Measurements from ENCODE around the gene FCSK. TPM values are rescaled to one million over a fixed set of nuclear protein-coding genes. Genes with fewer than 3 reads are reported as not detected.

FCSK gene
- total RNA-seq, 1 donor from 2014 or later = 20.1 TPM

- no peak for ATAC-seq
- no peak for DNase-seq (ENCODE audit: low spot score)
These were observed 22.1 kb downstream of the FCSK start for GRCh38 chr16:70476272-70477020.

- ATAC-seq (no peak), DNase-seq (ENCODE audit: low spot score) (no peak)
These were observed 23.8 kb downstream of the FCSK start for GRCh38 chr16:70478169-70478568.

GRCh38 chr16:70478912-70479341, 24.5 kb downstream of the FCSK start:
- no peak for DNase-seq (ENCODE audit: low spot score)
- peak; percentile 11 for ATAC-seq

GRCh38 chr16:70480127-70481105, 26.0 kb downstream of the FCSK start:
- DNase-seq (ENCODE audit: low spot score) = no peak
- no peak for ATAC-seq

GRCh38 chr16:70481929-70482536, 27.6 kb downstream of the FCSK start:
- no peak for ATAC-seq
- no peak for DNase-seq (ENCODE audit: low spot score)

GRCh38 chr16:70482624-70483023, 28.2 kb downstream of the FCSK start:
- DNase-seq (ENCODE audit: low spot score) = no peak
- no peak for ATAC-seq

GRCh38 chr16:70483426-70483825, 29.0 kb downstream of the FCSK start:
- no peak for ATAC-seq

GRCh38 chr16:70484867-70485266, 30.5 kb downstream of the FCSK start:
- DNase-seq (ENCODE audit: low spot score) = no peak

More at GRCh38 chr16:70483426-70483825, 29.0 kb downstream of the FCSK start:
- no peak for DNase-seq (ENCODE audit: low spot score)

GRCh38 chr16:70490261-70490660, 35.9 kb downstream of the FCSK start:
- ATAC-seq = no peak
- no peak for DNase-seq (ENCODE audit: low spot score)

More at GRCh38 chr16:70484867-70485266, 30.5 kb downstream of the FCSK start:
- no peak for ATAC-seq

- DNase-seq (ENCODE audit: low spot score) (no peak), ATAC-seq (no peak)
These were observed 39.4 kb downstream of the FCSK start for GRCh38 chr16:70493802-70494201.

- ATAC-seq (no peak), DNase-seq (ENCODE audit: low spot score) (no peak)
These were observed 39.9 kb downstream of the FCSK start for GRCh38 chr16:70494202-70494770.

GRCh38 chr16:70494777-70495176, 40.4 kb downstream of the FCSK start:
- no peak for DNase-seq (ENCODE audit: low spot score)
- no peak for ATAC-seq

- no peak for ATAC-seq
- no peak for DNase-seq (ENCODE audit: low spot score)
These were observed 41.2 kb downstream of the FCSK start for GRCh38 chr16:70495425-70496182.

- no peak for ATAC-seq
- no peak for DNase-seq (ENCODE audit: low spot score)
These were observed 42.1 kb downstream of the FCSK start for GRCh38 chr16:70496513-70496912.

- DNase-seq (ENCODE audit: low spot score) (no peak), ATAC-seq (no peak)
These were observed 54.4 kb downstream of the FCSK start for GRCh38 chr16:70508752-70509151.

- DNase-seq (ENCODE audit: low spot score) (no peak), ATAC-seq (no peak)
These were observed 55.8 kb downstream of the FCSK start for GRCh38 chr16:70510216-70510615.

- ATAC-seq (no peak), DNase-seq (ENCODE audit: low spot score) (no peak)
These were observed 57.4 kb downstream of the FCSK start for GRCh38 chr16:70511833-70512232.

GRCh38 chr16:70512456-70512855, 58.1 kb downstream of the FCSK start:
- ATAC-seq (no peak), DNase-seq (ENCODE audit: low spot score) (no peak)

GRCh38 chr16:70520612-70521297, 66.4 kb downstream of the FCSK start:
- DNase-seq (ENCODE audit: low spot score) = no peak
- ATAC-seq = no peak

All from left lobe of liver (tissue), 2 donors.